ENCODE data around the gene NRCAM.
"Not testable (repeated sequence)": the region's sequence is repeated elsewhere in the genome, so short reads cannot be mapped to it uniquely, and the experiment has no call there.

NRCAM gene

DNA sequence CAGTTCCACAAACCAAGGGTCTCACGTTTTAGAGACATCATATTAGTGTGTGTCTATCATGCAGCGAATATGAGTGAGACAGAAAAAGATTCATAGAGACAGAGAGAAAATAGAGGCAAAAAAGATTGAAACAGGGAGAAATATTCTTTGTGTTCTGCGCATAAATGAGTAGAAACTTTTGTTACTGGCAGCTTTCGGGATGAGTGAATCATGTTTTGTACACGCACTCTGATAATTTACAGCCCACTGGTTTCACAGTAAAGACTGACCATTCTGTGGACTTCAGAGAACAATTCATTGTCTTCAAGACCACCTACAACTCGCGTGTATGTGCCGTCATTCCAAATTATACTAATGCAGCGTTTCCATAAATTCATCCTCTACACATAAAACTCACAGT is 60.2 kb downstream of the NRCAM start:
- no peak for DNase-seq (ENCODE audit: low spot score)

DNA sequence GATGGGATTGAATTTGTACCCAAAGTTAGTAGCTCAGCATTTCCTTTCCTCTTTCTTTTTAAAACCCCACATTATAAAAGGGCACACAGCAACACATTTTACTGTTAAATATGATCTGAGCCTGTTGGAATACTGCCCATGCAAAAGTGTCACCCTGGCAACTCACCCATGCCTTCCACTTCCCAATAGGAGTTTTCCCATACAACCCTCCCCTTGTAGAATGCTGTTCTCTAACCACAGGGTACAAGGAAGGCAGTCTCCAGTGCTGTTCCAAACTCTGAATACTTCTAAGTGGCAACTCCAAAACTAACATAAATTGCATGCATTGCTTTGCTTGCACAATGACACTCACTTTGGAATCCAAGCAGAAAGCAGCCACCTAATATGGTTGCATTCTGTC is 60.8 kb downstream of the NRCAM start:
- DNase-seq (ENCODE audit: low spot score): no peak

DNA sequence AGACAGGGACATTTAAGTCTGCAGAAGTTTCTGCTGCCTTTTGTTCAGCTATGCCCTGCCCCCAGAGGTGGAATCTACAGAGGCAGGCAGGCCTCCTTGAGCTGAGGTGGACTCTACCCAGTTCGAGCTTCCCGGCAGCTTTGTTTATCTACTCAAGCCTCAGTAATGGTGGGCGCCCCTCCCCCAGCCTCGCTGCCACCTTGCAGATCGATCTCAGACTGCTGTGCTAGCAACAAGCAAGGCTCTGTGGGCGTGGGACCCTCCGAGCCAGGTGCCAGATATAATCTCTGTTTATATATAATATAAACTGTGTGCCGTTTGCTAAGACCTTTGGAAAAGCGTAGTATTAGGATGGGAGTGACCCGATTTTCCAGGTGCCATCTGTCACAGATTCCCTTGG is 63.1 kb downstream of the NRCAM start:
- not testable (repeated sequence) for DNase-seq (ENCODE audit: low spot score)

DNA sequence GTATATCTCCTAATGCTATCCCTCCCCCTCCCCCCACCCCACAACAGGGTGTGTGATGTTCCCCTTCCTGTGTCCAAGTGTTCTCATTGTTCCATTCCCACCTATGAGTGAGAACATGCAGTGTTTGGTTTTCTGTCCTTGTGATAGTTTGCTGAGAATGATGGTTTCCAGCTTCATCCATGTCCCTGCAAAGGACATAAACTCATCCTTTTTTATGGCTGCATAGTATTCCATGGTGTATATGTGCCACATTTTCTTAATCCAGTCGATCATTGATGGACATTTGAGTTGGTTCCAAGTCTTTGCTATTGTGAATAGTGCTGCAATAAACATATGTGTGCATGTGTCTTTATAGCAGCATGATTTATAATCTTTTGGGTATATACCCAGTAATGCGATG is 68.5 kb downstream of the NRCAM start:
- not testable (repeated sequence) for DNase-seq (ENCODE audit: low spot score)

DNA sequence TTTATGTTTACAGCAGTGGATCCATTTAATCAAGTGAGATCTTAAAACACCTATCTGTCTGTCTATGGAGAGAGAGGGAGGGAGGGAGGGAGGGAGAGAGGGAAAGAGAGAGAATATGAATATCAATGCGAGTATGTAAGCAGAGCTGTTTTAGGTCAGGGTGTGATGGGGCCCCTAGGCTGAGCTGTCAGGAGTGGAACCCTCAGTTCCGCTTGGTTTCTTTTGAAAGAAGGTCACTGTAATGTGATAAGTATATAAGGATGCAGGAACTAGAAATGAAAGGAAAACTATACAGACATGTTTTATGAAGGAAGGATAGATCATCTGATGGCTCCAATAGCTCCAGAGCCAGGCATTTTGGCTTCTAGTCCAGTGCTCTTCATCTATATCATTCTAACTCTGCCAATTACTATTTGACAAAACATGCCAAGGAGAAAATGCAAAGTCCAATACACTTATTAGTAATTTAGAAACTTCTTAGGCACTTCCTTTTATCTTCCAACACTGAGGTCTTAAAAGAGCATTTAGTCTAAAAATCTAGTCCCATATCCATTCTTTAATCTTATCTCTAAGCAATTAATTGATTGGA is 70.3 kb downstream of the NRCAM start:
- DNase-seq (ENCODE audit: low spot score): no peak

DNA sequence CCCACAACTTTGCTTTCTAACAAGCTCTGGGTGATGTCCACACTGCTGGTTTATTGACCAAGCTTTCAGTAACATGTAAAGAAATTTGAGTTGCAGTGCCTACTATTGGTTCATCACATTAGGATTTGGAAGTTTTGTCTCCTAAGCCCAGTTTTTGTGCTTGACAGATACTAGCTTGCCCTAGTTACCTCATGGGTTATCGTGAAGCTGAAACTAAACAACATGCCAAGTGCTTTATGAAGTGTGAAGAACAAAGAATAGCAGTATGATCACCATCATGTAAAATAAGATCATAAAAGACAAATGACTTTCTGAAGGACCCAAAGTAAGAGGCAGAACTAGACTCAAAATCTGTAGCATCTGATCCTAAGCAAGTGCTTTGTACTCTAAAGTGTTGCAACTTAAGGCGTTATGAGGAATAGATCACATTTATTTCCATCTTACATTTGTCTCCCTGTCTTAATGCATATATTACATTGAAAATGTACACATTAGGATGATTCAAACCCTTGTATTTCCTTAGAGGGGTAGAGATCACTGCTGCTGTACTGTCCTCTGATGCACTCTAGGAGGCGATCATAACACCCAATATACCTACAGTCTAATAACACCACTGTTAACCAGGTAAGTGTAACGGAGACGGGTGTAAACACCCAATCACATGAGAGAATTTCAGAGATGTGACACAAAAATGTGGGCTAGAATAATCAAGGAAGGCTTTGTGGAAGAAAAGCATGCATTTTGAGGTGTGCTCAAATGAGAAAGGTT is 71.3 kb downstream of the NRCAM start:
- DNase-seq (ENCODE audit: low spot score): no peak

DNA sequence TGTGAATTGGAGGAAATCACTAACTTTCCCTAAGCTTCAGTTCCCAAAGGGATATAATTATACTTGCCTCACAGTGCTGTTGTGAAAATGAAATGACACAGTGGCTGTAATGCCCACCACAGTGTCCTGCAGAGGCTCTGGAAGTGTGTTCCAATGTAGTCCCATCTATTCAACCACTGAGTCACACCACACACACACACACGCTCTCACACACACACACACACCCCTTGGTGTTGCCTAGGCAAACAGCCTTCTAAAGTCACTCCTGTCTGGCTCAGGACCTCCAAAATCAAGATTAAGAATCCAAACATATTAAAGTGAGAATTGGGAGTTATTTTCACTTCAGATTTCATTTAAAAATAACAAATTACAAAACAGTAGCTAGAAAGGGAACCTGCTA is 73.3 kb downstream of the NRCAM start:
- DNase-seq (ENCODE audit: low spot score): no peak

DNA sequence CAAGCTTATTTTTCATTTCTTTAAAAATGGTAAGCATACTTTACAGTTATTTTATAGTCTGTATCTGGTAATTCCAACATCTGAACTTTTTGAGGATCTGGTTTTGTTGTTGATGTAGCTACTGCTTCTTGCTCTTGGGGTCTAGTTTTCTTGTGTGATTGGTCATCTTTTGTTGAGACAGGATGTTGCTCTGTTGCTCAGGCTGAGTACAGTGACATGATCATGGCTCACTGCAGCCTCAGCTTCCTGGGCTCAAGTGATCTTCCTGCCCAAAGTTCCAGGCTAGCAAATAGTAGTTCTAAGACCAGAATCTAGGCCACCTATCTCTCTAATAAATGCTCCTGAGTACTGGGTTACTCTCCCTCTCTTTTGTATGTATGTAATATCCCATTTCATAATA is 75.7 kb downstream of the NRCAM start:
- no peak for DNase-seq (ENCODE audit: low spot score)

DNA sequence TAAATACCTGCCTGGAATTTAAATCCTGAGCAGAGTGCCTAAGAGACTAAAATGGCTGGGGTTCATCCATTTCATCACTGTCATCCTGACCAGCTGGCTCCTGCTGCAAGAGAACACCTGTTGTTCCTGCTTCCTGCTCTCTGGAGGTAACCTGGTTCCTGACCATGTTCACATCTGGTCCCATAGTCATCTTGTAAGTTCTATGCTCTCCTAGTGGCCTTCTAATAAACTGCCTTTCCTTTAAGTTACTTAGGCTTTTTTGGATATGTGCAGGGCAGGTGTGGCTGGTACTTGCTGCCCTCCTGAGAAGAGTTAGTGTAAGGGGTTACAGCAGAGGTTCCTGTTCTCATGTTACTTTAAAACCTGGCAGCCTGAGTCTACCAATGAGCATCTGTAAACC is 80.0 kb downstream of the NRCAM start:
- peak; percentile 4 for DNase-seq (ENCODE audit: low spot score)

DNA sequence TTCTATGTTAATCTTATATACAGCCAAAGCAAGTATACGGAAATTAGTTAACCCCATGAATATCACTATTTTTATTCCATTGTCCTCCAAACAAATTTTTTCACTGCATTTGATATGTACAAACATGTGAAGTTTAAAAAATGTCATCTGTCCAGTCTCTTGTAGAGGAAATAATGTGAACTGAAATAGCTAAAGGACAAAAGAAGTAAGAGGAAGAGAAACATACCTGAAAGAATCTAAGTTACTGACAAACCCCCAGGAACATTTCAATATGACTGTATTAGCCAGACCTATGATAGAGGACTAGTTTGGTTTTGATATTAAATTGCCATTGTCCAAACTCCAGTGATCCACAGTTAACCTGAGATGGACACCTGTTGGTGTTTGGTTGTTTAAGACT is 80.6 kb downstream of the NRCAM start:
- no peak for DNase-seq (ENCODE audit: low spot score)

DNA sequence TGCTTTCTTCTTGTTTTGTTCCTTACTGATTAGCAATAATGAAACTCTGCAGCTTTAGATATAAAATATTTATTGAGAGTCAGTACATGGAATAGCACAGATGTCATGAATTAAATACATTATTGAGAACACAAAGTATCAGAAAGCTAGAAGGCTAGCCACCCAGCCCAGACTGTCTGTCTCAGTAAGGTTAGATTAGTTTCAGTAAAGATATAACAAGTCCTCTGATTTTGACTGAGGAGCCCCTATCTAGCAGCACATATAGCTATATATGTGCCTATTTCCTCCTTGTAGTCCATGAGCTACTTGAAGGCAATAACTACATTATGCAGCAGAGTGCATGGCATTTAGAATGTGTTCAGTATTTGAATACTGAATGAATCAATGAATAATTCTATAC is 81.3 kb downstream of the NRCAM start:
- no peak for DNase-seq (ENCODE audit: low spot score)

DNA sequence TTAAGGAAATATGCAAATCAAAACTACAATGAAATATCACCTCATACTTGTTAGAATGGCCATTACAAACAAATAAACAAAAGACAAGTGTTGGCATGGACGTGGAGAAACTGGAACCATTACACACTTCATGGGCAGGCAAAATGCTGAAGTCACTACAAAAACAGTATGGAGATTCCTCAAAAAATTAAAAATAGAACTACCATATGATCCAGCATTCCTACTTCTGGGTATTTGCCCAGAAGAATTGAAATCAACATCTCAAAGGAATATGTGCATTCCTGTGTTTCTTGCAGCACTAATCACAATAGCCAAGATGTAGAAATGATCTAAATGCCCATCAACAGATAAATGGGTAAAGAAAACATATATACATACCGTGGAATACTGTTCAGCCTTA is 83.6 kb downstream of the NRCAM start:
- DNase-seq (ENCODE audit: low spot score): no peak

DNA sequence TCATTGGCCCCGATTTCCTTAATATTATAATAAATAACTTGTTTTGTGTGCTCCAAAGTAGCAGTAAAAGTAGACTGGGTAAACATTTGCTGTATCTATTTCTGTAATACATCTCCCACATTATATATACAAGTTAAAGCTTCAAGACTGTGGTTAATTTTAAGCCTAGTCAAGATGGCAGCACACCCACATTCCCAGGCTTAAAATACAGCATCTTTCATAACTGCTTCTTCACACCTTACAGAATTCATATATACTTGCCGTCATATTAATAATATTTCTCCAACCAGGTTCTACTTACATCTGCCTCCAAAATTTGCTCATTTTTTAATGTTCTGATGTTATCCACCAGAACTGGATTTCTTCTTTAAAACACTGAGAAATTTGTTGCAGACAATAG is 85.6 kb downstream of the NRCAM start:
- DNase-seq (ENCODE audit: low spot score): no peak

DNA sequence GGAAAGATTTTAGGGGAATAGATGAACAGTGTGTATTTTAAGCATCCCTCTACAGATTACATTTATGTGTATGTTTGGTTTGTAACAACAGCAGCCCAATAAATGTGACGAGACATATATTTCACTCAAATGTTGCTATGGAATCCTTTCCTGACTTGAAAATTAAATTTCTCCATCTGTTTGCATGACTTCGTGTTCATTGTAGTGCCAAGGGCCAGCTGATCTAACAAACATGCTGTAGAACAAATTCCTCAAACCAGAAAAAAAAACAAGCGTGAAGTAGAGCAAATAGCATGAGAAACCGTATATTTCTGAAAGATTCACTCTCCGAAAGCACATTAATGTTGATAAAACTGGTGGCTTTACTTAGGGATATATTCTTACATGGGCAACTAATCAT is 87.8 kb downstream of the NRCAM start:
- no peak for DNase-seq (ENCODE audit: low spot score)

DNA sequence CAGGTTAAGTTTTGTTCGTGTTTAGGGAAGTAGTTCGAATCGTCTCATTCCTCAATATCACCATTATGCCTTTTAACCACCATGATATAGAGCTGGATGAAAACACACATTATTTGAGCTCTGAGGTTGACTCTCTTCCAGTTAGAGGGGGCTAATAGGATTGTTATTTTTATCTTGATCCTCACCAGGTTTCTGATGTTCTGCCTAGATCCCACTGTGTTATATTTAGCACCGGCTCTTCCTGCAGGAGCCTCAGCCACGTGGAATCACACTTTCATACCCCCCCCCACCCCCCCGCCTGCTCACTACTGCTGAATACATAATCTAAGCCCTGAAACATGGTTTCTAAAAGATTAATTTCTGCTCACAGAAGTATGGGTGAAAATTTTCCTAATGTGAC is 88.3 kb downstream of the NRCAM start:
- DNase-seq (ENCODE audit: low spot score): no peak

DNA sequence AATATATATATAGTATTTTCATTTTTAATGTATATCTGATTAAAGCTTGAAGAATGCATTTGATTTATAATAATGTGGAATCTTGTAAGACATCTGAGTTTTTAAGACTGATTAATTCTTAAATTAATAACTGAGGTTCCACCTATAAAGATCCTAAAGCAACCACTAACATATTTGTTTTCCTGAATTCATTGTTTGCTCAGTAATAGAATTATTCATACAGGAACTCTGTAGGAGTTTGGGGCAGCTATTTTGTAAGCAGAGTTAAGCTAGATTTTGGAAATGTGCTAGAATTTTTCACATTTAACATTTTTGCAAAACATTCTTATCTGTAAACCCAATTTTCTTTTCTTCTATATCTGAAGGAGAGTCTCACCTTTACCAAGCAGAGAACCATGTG is 88.9 kb downstream of the NRCAM start:
- no peak for DNase-seq (ENCODE audit: low spot score)

DNA sequence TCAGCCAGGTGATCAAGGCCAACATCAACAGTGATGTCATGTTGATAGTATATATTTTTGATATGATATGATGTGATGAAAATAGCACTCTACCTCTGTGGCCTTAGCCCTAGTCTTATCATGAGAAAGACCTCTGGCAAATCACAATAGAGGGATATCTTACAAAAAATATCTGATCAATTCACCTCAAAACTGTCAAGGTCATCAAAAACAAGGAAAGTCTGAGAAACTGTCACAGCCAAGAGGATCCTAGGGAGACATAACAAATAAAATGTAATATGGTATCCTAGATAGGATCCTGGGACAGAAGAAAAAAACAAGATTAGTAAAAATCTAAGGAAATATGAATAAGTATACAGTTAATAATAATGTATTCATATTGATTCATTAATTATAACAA is 92.6 kb downstream of the NRCAM start:
- no peak for DNase-seq (ENCODE audit: low spot score)

DNA sequence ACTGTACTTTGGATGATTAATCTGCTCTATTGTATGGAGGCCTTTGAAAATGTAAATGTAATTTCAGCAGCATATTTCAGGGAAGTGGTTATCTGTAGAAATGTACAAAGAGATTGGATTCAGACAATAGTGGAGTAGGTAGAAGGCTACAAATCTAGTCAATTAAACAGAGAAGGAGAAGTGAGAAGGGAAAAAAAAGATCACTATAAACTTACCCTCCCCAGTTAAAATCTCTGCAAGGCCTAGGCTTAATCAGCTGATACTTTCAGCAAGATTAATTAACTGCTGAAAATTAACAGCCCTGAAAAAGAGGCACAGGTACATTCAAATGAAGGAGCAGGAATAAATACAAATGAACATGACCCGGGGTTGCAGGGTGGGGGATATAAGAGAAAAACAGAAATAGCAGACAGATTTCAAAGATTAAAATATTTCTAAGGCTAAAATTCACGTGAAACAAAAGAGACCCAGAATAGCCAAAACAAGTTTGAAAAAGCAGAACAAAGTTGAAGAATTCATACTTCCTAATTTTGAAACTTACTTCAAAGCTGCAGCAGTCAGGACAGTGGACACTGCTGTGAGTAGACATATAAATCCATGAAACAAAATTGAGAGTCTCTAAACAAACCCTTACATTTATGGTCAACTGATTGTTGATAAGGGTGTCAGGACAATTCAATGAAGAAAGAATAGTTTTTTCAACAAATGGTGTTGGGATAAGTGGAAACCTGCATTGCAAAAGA is 96.0 kb downstream of the NRCAM start:
- no peak for DNase-seq (ENCODE audit: low spot score)

DNA sequence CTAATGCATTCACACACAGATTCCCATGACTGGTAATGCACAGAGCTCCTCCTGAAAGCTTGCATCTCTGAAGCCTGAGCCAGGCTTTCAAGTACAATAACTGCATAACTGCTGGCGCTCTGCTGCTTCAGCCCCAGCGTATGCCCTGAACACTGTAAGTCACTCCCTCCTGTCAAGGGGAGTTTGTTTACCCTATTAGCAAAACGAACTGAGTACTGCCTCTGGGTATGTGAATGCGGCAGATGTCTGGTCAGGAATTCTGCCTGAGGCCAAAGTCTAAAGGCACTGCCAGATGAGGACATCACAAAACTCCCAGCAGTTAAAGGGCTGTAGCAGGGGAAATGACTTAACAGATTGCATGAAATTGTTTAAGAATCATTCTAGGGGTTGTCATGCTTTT is 97.7 kb downstream of the NRCAM start:
- peak; percentile 85 for DNase-seq (ENCODE audit: low spot score)

DNA sequence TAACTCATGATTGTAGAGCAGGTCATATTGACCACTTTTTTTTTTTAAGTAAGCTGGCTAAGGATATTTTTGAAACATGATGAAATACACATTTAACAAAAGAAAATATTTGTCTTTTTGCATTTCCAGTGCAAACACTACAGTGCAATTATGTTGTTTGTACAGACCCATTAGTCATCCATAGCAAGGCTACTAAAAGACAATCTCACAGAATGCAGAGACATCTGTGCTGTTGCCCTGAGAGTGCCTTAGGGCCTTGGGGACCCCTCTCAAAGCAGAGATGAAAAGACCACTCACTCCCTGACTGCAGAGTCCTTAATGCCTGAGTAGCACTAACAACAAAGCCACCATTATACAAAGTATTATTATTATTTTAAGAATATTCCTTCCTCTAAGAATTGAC is 104.5 kb downstream of the NRCAM start:
- no peak for DNase-seq (ENCODE audit: low spot score)

DNA sequence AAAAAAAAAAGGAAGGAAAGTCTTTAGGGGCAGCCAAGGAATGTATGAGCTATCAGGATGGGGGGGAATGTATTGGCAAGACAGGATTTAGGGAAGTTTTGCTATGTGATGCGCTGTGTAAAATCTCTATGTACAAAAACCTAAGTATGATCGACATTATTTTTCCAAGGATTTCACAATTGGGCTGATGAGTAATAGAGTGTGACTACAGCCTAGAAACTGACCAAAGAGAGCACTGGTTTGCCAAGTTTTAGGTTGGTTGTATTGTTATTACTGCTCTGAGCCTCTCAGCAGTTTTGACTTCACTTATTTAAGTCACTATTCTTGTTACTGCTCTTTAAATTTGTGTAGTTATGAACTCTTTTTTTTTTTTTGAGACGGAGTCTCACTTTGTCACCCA is 107.3 kb downstream of the NRCAM start:
- DNase-seq (ENCODE audit: low spot score): no peak

DNA sequence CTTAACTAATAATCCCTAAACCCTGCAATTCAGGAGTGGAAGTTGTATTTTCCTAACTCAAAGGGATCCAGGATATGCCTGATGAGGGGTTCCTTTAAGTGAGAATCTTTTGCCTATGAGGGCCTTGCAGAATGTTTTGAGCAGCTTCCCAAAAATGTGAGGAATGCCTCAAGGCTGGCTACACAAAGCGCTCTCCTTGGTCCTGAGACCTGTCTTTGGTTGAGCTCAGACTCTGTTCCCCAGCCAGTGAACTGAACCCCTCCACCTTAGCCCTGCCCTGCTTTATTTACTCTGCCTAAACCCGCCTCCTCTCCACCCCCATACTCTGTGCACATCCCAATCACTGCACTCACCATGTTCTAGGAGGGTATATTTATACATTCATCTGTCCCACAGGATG is 108.6 kb downstream of the NRCAM start:
- DNase-seq (ENCODE audit: low spot score): no peak

DNA sequence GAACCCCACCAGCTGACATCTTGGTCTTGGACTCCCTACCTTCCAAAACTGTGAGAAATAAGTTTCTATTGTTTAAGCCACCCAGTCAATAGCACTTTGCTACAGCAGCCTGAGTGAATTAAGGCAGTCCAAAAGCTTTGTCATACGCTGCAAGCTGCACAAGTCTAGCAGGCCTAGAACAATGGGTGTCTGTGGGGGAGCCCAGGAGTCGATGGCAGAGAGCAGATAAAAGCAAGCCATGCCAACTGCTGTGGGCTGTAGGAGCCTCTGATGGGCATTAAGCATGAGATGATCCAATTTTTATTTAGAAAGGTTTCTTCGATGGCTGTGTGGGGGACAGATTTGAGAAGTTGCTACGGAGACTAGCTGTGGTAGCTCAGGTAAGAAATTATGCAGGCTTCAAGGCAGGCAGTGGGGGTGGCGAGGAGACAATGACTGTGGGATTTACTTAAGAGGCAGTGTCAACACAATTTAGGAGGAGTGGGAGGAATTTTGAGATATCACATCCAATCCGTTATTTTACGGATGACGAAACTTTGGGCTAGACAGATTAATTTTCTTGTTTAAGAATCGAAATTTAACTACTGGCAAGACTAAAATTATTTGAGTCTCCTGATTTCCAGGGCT is 110.4 kb downstream of the NRCAM start:
- DNase-seq (ENCODE audit: low spot score): no peak
